Fibroblast of skin of abdomen (primary cell): ENCODE results near the gene MSTN.
"Not testable (repeated sequence)": the region's sequence is repeated elsewhere in the genome, so short reads cannot be mapped to it uniquely, and the experiment has no call there.

Experiments
- DNase-seq: peaks from one replicate; pipeline ENCODE4 v3.0.0-alpha.2; 2013

Gene MSTN

GRCh38 chr2:190063624-190064023 is 1.1 kb upstream of the MSTN start:
- DNase-seq: no peak

- no peak for DNase-seq
Observed at GRCh38 chr2:190062053-190062452, 476 bp downstream of the MSTN start.

- no peak for DNase-seq
Observed at GRCh38 chr2:190060626-190061025, 1.9 kb downstream of the MSTN start.

GRCh38 chr2:190060019-190060418 is 2.5 kb downstream of the MSTN start:
- no peak for DNase-seq

GRCh38 chr2:190053426-190053825 is 9.1 kb downstream of the MSTN start:
- no peak for DNase-seq

GRCh38 chr2:190052307-190052706 is 10.2 kb downstream of the MSTN start:
- no peak for DNase-seq

GRCh38 chr2:190051223-190051622 is 11.3 kb downstream of the MSTN start:
- no peak for DNase-seq

- DNase-seq: peak; percentile 43
Observed at GRCh38 chr2:190050001-190050400, 12.5 kb downstream of the MSTN start.

GRCh38 chr2:190044866-190045265 is 17.7 kb downstream of the MSTN start:
- DNase-seq: no peak

- DNase-seq: no peak
Observed at GRCh38 chr2:190043441-190043840, 19.1 kb downstream of the MSTN start.

GRCh38 chr2:190036071-190036470 is 26.5 kb downstream of the MSTN start:
- DNase-seq: no peak

- not testable (repeated sequence) for DNase-seq
Observed at GRCh38 chr2:190034417-190034816, 28.1 kb downstream of the MSTN start.

GRCh38 chr2:190031969-190032618 is 30.4 kb downstream of the MSTN start:
- no peak for DNase-seq

- DNase-seq: peak; percentile 44
Observed at GRCh38 chr2:190023860-190024259, 38.7 kb downstream of the MSTN start.

- no peak for DNase-seq
Observed at GRCh38 chr2:190020720-190021119, 41.8 kb downstream of the MSTN start.

GRCh38 chr2:190017837-190018236 is 44.7 kb downstream of the MSTN start:
- DNase-seq: no peak

GRCh38 chr2:190015969-190016368 is 46.6 kb downstream of the MSTN start:
- not testable (repeated sequence) for DNase-seq
